NT2/D1 (cell line): ENCODE measurements around the gene ARHGAP11A.

Experiments
- DNase-seq: peaks from one replicate; pipeline ENCODE4 v3.0.0-alpha.2; 2011; ENCODE audit warnings: low read depth, low spot score
- H3K27me3 ChIP-seq: 2 replicates; pipeline ENCODE4 v1.6.0; 2011; ENCODE audit warnings: mild to moderate bottlenecking; ENCODE audit not compliant: insufficient read length, insufficient read depth
- H3K36me3 ChIP-seq: 2 replicates; pipeline ENCODE4 v1.6.1; 2011; ENCODE audit warnings: mild to moderate bottlenecking, low read length, mixed read lengths; ENCODE audit not compliant: insufficient read depth, insufficient read length
- H3K4me1 ChIP-seq: 2 replicates; pipeline ENCODE4 v1.5.1; 2011; ENCODE audit not compliant: insufficient read depth, insufficient read length
- H3K4me3 ChIP-seq: 2 replicates; pipeline ENCODE4 v1.5.1; 2011; ENCODE audit warnings: low read depth; ENCODE audit not compliant: insufficient read length
- H3K9ac ChIP-seq: 2 replicates; pipeline ENCODE4 v1.6.0; 2011; ENCODE audit warnings: low read depth; ENCODE audit not compliant: insufficient read length
- H3K9me3 ChIP-seq: 2 replicates; pipeline ENCODE4 v1.5.1; 2011; ENCODE audit warnings: mild to moderate bottlenecking, low read length; ENCODE audit not compliant: insufficient read depth
- SUZ12 ChIP-seq: IDR thresholded peaks from 2 replicates; pipeline ENCODE4 v1.6.1; 2011; ENCODE audit not compliant: insufficient read length, insufficient read depth; ENCODE audit errors: extremely low read depth
- YY1 ChIP-seq: IDR thresholded peaks from 2 replicates; pipeline ENCODE4 v1.6.1; 2011; ENCODE audit not compliant: insufficient read length, insufficient read depth
- ZNF274 ChIP-seq: IDR thresholded peaks from 2 replicates; pipeline ENCODE4 v1.6.1; 2011; ENCODE audit warnings: mild to moderate bottlenecking, low read depth, low read length

The ARHGAP11A gene

GRCh38 chr15:32649342-32649741, 34.0 kb downstream of the ARHGAP11A start:
- Histone ChIP-seq H3K9me3 (no peaks in the 10 kb centered on the region), H3K4me3 (no peak overlapping the region), H3K9ac (no peak overlapping the region), H3K36me3 (no peaks in the 10 kb centered on the region), H3K27me3 (no peaks in the 10 kb centered on the region), H3K4me1 (peaks cover 1% of the 10 kb centered on the region)
- TF ChIP-seq SUZ12 (no peak), ZNF274 (no peak), YY1 (no peak)
- DNase-seq, result no peak

GRCh38 chr15:32651229-32651837, 36.0 kb downstream of the ARHGAP11A start:
- Histone ChIP-seq H3K4me3 (no peak overlapping the region), H3K36me3 (no peaks in the 10 kb centered on the region), H3K4me1 (peaks cover 4% of the 10 kb centered on the region), H3K9me3 (no peaks in the 10 kb centered on the region), H3K9ac (no peak overlapping the region), H3K27me3 (no peaks in the 10 kb centered on the region)
- TF ChIP-seq SUZ12 (no peak), YY1 (no peak), ZNF274 (no peak)
- DNase-seq, result no peak

- H3K9me3 ChIP-seq, result no peaks in the 10 kb centered on the region
- TF ChIP-seq YY1 (no peak), SUZ12 (no peak), ZNF274 (no peak)
- H3K27me3 ChIP-seq, result no peaks in the 10 kb centered on the region
- H3K36me3 ChIP-seq, result no peaks in the 10 kb centered on the region
- peaks cover 4% of the 10 kb centered on the region for H3K4me1 ChIP-seq
- H3K9ac ChIP-seq, result no peak overlapping the region
- no peak for DNase-seq
- H3K4me3 ChIP-seq, result no peak overlapping the region
Measured at GRCh38 chr15:32652178-32652577, 36.9 kb downstream of the ARHGAP11A start.

- no peak overlapping the region for H3K4me3 ChIP-seq
- no peak for TF ChIP-seq YY1
- TF ChIP-seq SUZ12, result no peak
- no peak for TF ChIP-seq ZNF274
- no peak overlapping the region for H3K9ac ChIP-seq
- H3K27me3 ChIP-seq, result no peaks in the 10 kb centered on the region
- peaks cover 4% of the 10 kb centered on the region for H3K4me1 ChIP-seq
- no peaks in the 10 kb centered on the region for H3K9me3 ChIP-seq
- no peak for DNase-seq
- H3K36me3 ChIP-seq, result no peaks in the 10 kb centered on the region
Measured at GRCh38 chr15:32656091-32656490, 40.8 kb downstream of the ARHGAP11A start.

GRCh38 chr15:32656496-32656895, 41.2 kb downstream of the ARHGAP11A start:
- TF ChIP-seq ZNF274 (no peak), YY1 (no peak), SUZ12 (no peak)
- Histone ChIP-seq H3K27me3 (no peaks in the 10 kb centered on the region), H3K9me3 (no peaks in the 10 kb centered on the region), H3K4me1 (peaks cover 4% of the 10 kb centered on the region), H3K9ac (no peak overlapping the region), H3K36me3 (no peaks in the 10 kb centered on the region), H3K4me3 (no peak overlapping the region)
- no peak for DNase-seq

GRCh38 chr15:32657198-32657883, 42.0 kb downstream of the ARHGAP11A start:
- DNase-seq, result no peak
- Histone ChIP-seq H3K36me3 (no peaks in the 10 kb centered on the region), H3K27me3 (no peaks in the 10 kb centered on the region), H3K4me3 (no peak overlapping the region), H3K4me1 (peaks cover 4% of the 10 kb centered on the region), H3K9me3 (no peaks in the 10 kb centered on the region), H3K9ac (no peak overlapping the region)
- no peak for TF ChIP-seq ZNF274
- TF ChIP-seq SUZ12, result no peak
- TF ChIP-seq YY1, result no peak

GRCh38 chr15:32657941-32658340, 42.6 kb downstream of the ARHGAP11A start:
- Histone ChIP-seq H3K9ac (no peak overlapping the region), H3K4me3 (no peak overlapping the region), H3K4me1 (peaks cover 4% of the 10 kb centered on the region), H3K9me3 (no peaks in the 10 kb centered on the region), H3K36me3 (no peaks in the 10 kb centered on the region), H3K27me3 (no peaks in the 10 kb centered on the region)
- TF ChIP-seq YY1 (no peak), SUZ12 (no peak), ZNF274 (no peak)
- no peak for DNase-seq
